LoVo (cell line): ENCODE measurements around the gene SPIB.
"Not testable (repeated sequence)": the region's sequence is repeated elsewhere in the genome, so short reads cannot be mapped to it uniquely, and the experiment has no call there.

ENCODE experiments used
- DNase-seq: peaks from one replicate; pipeline ENCODE4 v3.0.0-alpha.2; 2016; ENCODE audit warnings: low spot score

Gene SPIB

GRCh38 chr19:50418176-50419021, at the start of gene SPIB:
Gene SPIB (plus strand): TSS chr19:50418938. CDS start chr19:50418963, 25 bp downstream.
- no peak for DNase-seq

GRCh38 chr19:50371914-50372475, 46.7 kb upstream of the SPIB start:
- DNase-seq = no peak

- peak; percentile 95 for DNase-seq
Measured at GRCh38 chr19:50376166-50377050, 42.3 kb upstream of the SPIB start, which contains the start of gene NR1H2. Gene NR1H2 (plus strand): TSS chr19:50376457. CDS start chr19:50377606, 1,149 bp downstream.

GRCh38 chr19:50377051-50377461, 41.7 kb upstream of the SPIB start:
- no peak for DNase-seq

- no peak for DNase-seq
Measured at GRCh38 chr19:50377517-50377916, 41.2 kb upstream of the SPIB start.

- DNase-seq = no peak
Measured at GRCh38 chr19:50378169-50378862, 40.4 kb upstream of the SPIB start.

- DNase-seq = no peak
Measured at GRCh38 chr19:50378863-50379236, 39.9 kb upstream of the SPIB start.

GRCh38 chr19:50379602-50380001, 39.1 kb upstream of the SPIB start:
- DNase-seq = no peak

GRCh38 chr19:50380137-50380536, 38.6 kb upstream of the SPIB start:
- no peak for DNase-seq

GRCh38 chr19:50380751-50381151, 38.0 kb upstream of the SPIB start:
- DNase-seq = no peak

GRCh38 chr19:50381881-50382729, 36.6 kb upstream of the SPIB start:
- no peak for DNase-seq

GRCh38 chr19:50383001-50383851, 35.5 kb upstream of the SPIB start:
- DNase-seq = no peak

- peak; percentile 100 for DNase-seq
Measured at GRCh38 chr19:50383852-50384684, 34.7 kb upstream of the SPIB start, which contains the start of gene POLD1. Gene POLD1 (plus strand): TSS chr19:50384347. CDS start chr19:50398852, 14,505 bp downstream.

GRCh38 chr19:50384685-50385535, 33.8 kb upstream of the SPIB start:
- DNase-seq = no peak

GRCh38 chr19:50387176-50387867, 31.4 kb upstream of the SPIB start:
- DNase-seq = no peak

GRCh38 chr19:50387868-50388245, 30.9 kb upstream of the SPIB start:
- no peak for DNase-seq

- not testable (repeated sequence) for DNase-seq
Measured at GRCh38 chr19:50390295-50390694, 28.4 kb upstream of the SPIB start.
